Measurements from ENCODE around the gene HOXC11.

DNA sequence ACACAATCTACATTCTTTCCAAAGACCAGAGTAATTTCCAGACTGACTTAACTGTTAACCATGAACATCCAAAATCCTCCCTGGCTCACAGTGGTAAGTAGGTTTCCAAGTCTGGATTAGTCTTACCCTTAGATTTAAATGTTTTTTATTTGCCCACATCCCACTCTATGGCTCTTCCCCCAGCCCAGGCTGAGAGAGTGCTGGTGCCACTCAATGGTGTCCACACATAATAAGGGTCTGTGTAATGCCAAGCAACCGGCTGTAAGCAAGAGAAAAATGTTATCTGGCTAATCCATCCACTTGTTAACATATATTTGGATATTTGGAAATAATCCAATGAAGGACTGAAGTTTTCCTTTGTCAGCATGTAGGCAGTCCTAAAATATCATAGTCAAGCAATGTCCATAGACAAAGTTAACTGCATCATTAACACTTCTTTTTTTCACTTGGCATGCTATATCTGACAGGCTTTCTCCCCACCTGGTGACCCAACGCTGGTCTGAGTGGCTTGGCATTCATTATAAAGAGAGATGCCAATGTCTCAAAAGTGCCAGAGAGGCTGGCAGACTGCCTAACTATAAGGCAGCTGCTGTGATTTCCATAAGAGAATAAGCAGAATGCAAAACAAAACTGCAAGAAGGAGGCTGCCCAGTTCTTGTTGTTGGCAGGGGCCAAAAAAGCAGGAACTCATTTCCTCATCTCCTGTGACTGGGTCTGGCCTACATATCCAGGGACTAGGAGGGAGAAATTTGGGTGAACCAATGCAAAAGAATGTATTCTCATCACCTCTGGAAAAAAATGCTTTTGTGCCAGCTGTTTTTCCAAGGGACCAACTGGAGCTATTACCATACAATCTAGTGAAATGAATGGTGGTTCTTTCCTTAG lies 48.2 kb upstream of the HOXC11 start:
- TF ChIP-seq, protein P1, sequence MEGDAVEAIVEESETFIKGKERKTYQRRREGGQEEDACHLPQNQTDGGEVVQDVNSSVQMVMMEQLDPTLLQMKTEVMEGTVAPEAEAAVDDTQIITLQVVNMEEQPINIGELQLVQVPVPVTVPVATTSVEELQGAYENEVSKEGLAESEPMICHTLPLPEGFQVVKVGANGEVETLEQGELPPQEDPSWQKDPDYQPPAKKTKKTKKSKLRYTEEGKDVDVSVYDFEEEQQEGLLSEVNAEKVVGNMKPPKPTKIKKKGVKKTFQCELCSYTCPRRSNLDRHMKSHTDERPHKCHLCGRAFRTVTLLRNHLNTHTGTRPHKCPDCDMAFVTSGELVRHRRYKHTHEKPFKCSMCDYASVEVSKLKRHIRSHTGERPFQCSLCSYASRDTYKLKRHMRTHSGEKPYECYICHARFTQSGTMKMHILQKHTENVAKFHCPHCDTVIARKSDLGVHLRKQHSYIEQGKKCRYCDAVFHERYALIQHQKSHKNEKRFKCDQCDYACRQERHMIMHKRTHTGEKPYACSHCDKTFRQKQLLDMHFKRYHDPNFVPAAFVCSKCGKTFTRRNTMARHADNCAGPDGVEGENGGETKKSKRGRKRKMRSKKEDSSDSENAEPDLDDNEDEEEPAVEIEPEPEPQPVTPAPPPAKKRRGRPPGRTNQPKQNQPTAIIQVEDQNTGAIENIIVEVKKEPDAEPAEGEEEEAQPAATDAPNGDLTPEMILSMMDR (IDR thresholded peaks at IDR 0.05; ENCODE audit: insufficient read depth, low read length): no peak
- TF ChIP-seq GABPA (IDR thresholded peaks at IDR 0.05; ENCODE audit: low read depth): no peak
- TF ChIP-seq, protein P2, sequence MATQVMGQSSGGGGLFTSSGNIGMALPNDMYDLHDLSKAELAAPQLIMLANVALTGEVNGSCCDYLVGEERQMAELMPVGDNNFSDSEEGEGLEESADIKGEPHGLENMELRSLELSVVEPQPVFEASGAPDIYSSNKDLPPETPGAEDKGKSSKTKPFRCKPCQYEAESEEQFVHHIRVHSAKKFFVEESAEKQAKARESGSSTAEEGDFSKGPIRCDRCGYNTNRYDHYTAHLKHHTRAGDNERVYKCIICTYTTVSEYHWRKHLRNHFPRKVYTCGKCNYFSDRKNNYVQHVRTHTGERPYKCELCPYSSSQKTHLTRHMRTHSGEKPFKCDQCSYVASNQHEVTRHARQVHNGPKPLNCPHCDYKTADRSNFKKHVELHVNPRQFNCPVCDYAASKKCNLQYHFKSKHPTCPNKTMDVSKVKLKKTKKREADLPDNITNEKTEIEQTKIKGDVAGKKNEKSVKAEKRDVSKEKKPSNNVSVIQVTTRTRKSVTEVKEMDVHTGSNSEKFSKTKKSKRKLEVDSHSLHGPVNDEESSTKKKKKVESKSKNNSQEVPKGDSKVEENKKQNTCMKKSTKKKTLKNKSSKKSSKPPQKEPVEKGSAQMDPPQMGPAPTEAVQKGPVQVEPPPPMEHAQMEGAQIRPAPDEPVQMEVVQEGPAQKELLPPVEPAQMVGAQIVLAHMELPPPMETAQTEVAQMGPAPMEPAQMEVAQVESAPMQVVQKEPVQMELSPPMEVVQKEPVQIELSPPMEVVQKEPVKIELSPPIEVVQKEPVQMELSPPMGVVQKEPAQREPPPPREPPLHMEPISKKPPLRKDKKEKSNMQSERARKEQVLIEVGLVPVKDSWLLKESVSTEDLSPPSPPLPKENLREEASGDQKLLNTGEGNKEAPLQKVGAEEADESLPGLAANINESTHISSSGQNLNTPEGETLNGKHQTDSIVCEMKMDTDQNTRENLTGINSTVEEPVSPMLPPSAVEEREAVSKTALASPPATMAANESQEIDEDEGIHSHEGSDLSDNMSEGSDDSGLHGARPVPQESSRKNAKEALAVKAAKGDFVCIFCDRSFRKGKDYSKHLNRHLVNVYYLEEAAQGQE (IDR thresholded peaks at IDR 0.05; ENCODE audit: insufficient replicate concordance, low read depth): no peak
